PC-3 (cell line): ENCODE results near the gene FAM53B.

Experiments used
- EZH2 ChIP-seq: fragments of 300-600 bp; sonication (generic); IDR thresholded peaks from one replicate; pipeline ENCODE4 v1.6.1; 2017; ENCODE audit warnings: antibody characterized with exemption, mild to moderate bottlenecking, low read length; ENCODE audit not compliant: unreplicated experiment
- TF ChIP-seq, protein P1 (sequence below): fragments of 300-600 bp; sonication (generic); conservative IDR thresholded peaks from 2 replicates; pipeline ENCODE4 v1.5.1; 2017; ENCODE audit warnings: antibody characterized with exemption, low read depth, mild to moderate bottlenecking, low read length

DNA sequence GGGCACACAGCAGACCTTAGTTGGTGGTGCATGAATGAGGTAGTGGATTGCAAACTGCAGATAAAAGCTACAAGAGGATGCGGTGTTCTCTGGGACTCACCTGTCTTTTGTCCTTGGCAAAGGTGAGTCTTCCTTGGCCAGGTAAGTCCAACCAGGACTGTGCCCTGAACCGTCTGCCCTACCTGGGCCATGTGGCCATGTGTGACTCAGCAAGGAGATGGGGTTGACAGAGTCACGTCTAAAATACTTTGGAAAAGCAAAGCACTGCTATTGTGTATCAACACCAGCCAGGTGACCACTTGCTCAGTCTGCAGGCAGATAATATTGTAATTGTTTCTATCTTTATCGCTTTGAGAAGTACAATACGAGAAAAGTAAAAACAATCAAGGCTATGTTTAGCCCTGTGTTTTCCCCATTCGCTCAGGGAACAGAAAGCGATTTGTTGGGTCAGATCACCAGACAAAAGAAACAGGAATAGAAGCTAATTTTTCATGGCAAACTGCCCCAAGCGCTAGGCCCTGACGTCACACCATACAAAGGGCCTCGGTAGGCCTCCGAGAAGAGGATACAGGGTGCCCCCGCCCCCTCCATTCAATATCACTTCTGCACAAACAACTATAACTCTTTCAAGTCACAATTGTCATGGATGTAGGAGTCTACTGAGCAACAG, 57.3 kb downstream of the FAM53B start:
- TF ChIP-seq, protein P1, sequence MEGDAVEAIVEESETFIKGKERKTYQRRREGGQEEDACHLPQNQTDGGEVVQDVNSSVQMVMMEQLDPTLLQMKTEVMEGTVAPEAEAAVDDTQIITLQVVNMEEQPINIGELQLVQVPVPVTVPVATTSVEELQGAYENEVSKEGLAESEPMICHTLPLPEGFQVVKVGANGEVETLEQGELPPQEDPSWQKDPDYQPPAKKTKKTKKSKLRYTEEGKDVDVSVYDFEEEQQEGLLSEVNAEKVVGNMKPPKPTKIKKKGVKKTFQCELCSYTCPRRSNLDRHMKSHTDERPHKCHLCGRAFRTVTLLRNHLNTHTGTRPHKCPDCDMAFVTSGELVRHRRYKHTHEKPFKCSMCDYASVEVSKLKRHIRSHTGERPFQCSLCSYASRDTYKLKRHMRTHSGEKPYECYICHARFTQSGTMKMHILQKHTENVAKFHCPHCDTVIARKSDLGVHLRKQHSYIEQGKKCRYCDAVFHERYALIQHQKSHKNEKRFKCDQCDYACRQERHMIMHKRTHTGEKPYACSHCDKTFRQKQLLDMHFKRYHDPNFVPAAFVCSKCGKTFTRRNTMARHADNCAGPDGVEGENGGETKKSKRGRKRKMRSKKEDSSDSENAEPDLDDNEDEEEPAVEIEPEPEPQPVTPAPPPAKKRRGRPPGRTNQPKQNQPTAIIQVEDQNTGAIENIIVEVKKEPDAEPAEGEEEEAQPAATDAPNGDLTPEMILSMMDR = no peak
- no peak for TF ChIP-seq EZH2
